MCF 10A (cell line): ENCODE measurements around the gene ETV7. TPM values are rescaled to one million over a fixed set of nuclear protein-coding genes. Genes with fewer than 3 reads are reported as not detected.
"Not testable (repeated sequence)": the region's sequence is repeated elsewhere in the genome, so short reads cannot be mapped to it uniquely, and the experiment has no call there.

Source experiments
- BruUV-seq: library from RNA; stranded (reverse); fragments of 400-500 nt; replicated peaks from 2 replicates; lab custom pipeline; 2021; lab: Mats Ljungman, UMichigan
- CTCF ChIA-PET: fragments of 300-600 bp; sonication (Branson Sonifier 250); formaldehyde crosslinking; extraction: SDS; loops from one replicate; lab custom pipeline; 2021; ENCODE audit warnings: antibody characterized with exemption, inconsistent platforms; lab: Yijun Ruan, JAX
- POLR2A ChIA-PET: fragments of 300-600, 350-650 bp; sonication (Branson Sonifier 250); formaldehyde crosslinking; extraction: SDS; loops from one replicate; lab custom pipeline; 2020; ENCODE audit warnings: antibody characterized with exemption, inconsistent platforms; lab: Yijun Ruan, JAX
- DNase-seq: peaks from one replicate; pipeline ENCODE4 v3.0.0-alpha.2; 2018; ENCODE audit not compliant: unreplicated experiment
- H3K27ac Mint-ChIP-seq: one replicate; pipeline ENCODE4 v1.8.0; 2022; ENCODE audit warnings: mild to moderate bottlenecking, low read depth, mixed read lengths; ENCODE audit not compliant: unreplicated experiment
- H3K27me3 Mint-ChIP-seq: one replicate; pipeline ENCODE4 v1.8.0; 2022; ENCODE audit warnings: mixed read lengths; ENCODE audit not compliant: insufficient read depth, unreplicated experiment
- H3K36me3 Mint-ChIP-seq: one replicate; pipeline ENCODE4 v1.8.0; 2022; ENCODE audit warnings: mild to moderate bottlenecking, moderate library complexity, mixed read lengths; ENCODE audit not compliant: insufficient read depth, unreplicated experiment
- H3K4me1 Mint-ChIP-seq: one replicate; pipeline ENCODE4 v1.8.0; 2022; ENCODE audit warnings: mixed read lengths; ENCODE audit not compliant: insufficient read depth, unreplicated experiment
- H3K4me3 Mint-ChIP-seq: one replicate; pipeline ENCODE4 v1.8.0; 2022; ENCODE audit warnings: mild to moderate bottlenecking, moderate library complexity, mixed read lengths; ENCODE audit not compliant: unreplicated experiment
- H3K9me3 Mint-ChIP-seq: one replicate; pipeline ENCODE4 v1.8.0; 2022; ENCODE audit warnings: mixed read lengths; ENCODE audit not compliant: unreplicated experiment
- CTCF ChIP-seq: fragments of 200-600 bp; IDR thresholded peaks from one replicate; pipeline ENCODE4 v1.8.0; 2022; ENCODE audit warnings: antibody characterized with exemption, mild to moderate bottlenecking; ENCODE audit not compliant: unreplicated experiment
- intact Hi-C: fragments of 100-400 bp; cut with micrococcal nuclease; formaldehyde crosslinking; loops from 2 replicates; pipeline ENCODE4 v1.14.1; 2022
- total RNA-seq: library from RNA; stranded (reverse); gene quantifications from 2 replicates; pipeline ENCODE4 v1.2.3, GENCODE V29; 2022

The ETV7 gene
- total RNA-seq, 1 experiment from 2014 or later: 0.47 TPM

GRCh38 chr6:36339146-36339545 lies 48.3 kb downstream of the ETV7 start:
- H3K27me3 Mint-ChIP-seq: peaks cover 61% of the 10 kb centered on the region
- no TSS peak for BruUV-seq
- DNase-seq: no peak
- intact Hi-C loops: no loop called here
- POLR2A ChIA-PET: no interaction called here
- no peak overlapping the region for H3K27ac Mint-ChIP-seq
- no peaks in the 10 kb centered on the region for H3K4me1 Mint-ChIP-seq
- no peak for TF ChIP-seq CTCF
- H3K4me3 Mint-ChIP-seq: no peak overlapping the region
- no peaks in the 10 kb centered on the region for H3K9me3 Mint-ChIP-seq
- CTCF ChIA-PET: interaction anchor here (4.0 kb wide), 1 partner anchor 13 kb away, joined by 43 read pairs; no protein-coding TSS in a partner anchor
- H3K36me3 Mint-ChIP-seq: no peaks in the 10 kb centered on the region

- H3K27ac Mint-ChIP-seq, intact Hi-C loops, DNase-seq, CTCF ChIA-PET, H3K9me3 Mint-ChIP-seq, POLR2A ChIA-PET, H3K4me3 Mint-ChIP-seq, BruUV-seq, H3K36me3 Mint-ChIP-seq, H3K4me1 Mint-ChIP-seq: not testable (repeated sequence)
- peaks cover 69% of the 10 kb centered on the region for H3K27me3 Mint-ChIP-seq
Measured at GRCh38 chr6:36338223-36338622, 49.2 kb downstream of the ETV7 start.

GRCh38 chr6:36337814-36338213 lies 49.7 kb downstream of the ETV7 start:
- Mint-ChIP-seq H3K4me3 (no peak overlapping the region), H3K9me3 (no peaks in the 10 kb centered on the region), H3K27me3 (peaks cover 73% of the 10 kb centered on the region), H3K27ac (no peak overlapping the region), H3K36me3 (no peaks in the 10 kb centered on the region), H3K4me1 (no peaks in the 10 kb centered on the region)
- POLR2A ChIA-PET: no interaction called here
- intact Hi-C loops: no loop called here
- no peak for TF ChIP-seq CTCF
- no TSS peak for BruUV-seq
- DNase-seq: no peak
- CTCF ChIA-PET: interaction anchor here (0.6 kb wide), 1 partner anchor 13 kb away, joined by 6 read pairs; no protein-coding TSS in a partner anchor

GRCh38 chr6:36336779-36337241 lies 50.7 kb downstream of the ETV7 start, which contains the start of gene BNIP5:
Gene BNIP5 (minus strand): TSS chr6:36336888. CDS start chr6:36330690, 6,198 bp downstream.
- intact Hi-C loops: no loop called here
- ChIA-PET CTCF (interaction anchor here (0.5 kb wide), 1 partner anchor 11 kb away, joined by 3 read pairs; no protein-coding TSS in a partner anchor), POLR2A (no interaction called here)
- no peak for TF ChIP-seq CTCF
- Mint-ChIP-seq H3K9me3 (no peaks in the 10 kb centered on the region), H3K36me3 (peaks cover under 1% of the 10 kb centered on the region), H3K4me1 (no peaks in the 10 kb centered on the region), H3K4me3 (no peak within 1 kb of the TSS), H3K27me3 (peaks cover 83% of the 10 kb centered on the region), H3K27ac (no peak within 1 kb of the TSS)
- DNase-seq: no peak
- no TSS peak for BruUV-seq
